Measurements from ENCODE around the gene SLC5A8. TPM values are rescaled to one million over a fixed set of nuclear protein-coding genes. Genes with fewer than 3 reads are reported as not detected.

Gene SLC5A8
- total and polyA plus RNA-seq, 4 donors: not detected

DNA sequence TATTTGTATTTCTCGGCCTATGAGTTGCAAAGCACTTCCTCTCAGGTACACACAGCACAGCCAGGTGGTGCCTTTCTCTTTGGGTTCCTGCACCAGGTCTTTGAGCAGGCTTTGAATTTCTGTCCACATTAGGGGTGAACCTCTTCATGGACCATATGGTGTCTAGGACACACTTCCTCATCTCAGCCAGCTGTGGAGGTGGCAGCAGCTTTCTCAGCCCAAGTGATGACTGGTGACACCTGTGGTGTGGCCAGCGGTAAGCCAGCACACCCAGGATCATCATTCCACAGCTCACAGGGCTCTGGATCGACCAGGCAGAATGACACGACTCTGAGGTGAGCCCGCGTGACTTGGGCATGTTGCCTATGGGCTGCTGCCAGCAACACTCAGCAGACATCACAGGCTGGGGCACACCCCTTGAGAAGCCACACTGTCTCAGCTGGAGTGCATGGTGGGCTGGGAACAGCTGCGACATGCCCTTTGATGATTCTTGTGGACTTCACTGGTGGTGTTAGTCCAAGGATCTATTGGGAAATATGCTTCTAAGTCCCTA is 36.8 kb downstream of the SLC5A8 start:
- H3K9me3 ChIP-seq (ENCODE audit: control insufficient read depth in 4 of 4, low read length in 3 of 4): no peaks in the 10 kb centered on the region
- no peaks in the 10 kb centered on the region for H3K4me1 ChIP-seq (ENCODE audit: control insufficient read depth in 4 of 4, insufficient read depth in 4 of 4, low read length in 3 of 4)
- H3K36me3 ChIP-seq (ENCODE audit: control insufficient read depth in 4 of 4, insufficient read depth in 3 of 4, low read depth in 1 of 4, low read length in 3 of 4): peaks cover 0 to 2% (median 0%) of the 10 kb centered on the region in 4 donors
- WGBS: 80% methylated on average over 7 of the region's 7 CpGs
- H3K9ac ChIP-seq (ENCODE audit: low read depth in 1 of 2, low read length in 2 of 2): no peak overlapping the region
- H3K27ac ChIP-seq (ENCODE audit: low read depth in 1 of 2, low read length in 2 of 2): no peak overlapping the region
- no peak overlapping the region for H3K4me3 ChIP-seq (ENCODE audit: low read depth in 1 of 3, low read length in 3 of 3)
- DNase-seq (ENCODE audit: low spot score): no peak
- TF ChIP-seq JUND (IDR thresholded peaks at IDR 0.05): no peak
- TF ChIP-seq FOXA1 (IDR thresholded peaks at IDR 0.05): no peak
- no peak for TF ChIP-seq CTCF (IDR thresholded peaks at IDR 0.05; ENCODE audit: low read depth, low read length, missing input control)
- no peak for TF ChIP-seq SP1 (IDR thresholded peaks at IDR 0.05)
- TF ChIP-seq EGR1 (IDR thresholded peaks at IDR 0.05; ENCODE audit: low read depth in 2 of 2): no peak
- no peak for TF ChIP-seq RXRA (IDR thresholded peaks at IDR 0.05)
- no peak for TF ChIP-seq GABPA (IDR thresholded peaks at IDR 0.05 in 1 of 2, conservative IDR thresholded peaks at IDR 0.05 in 1 of 2)
- TF ChIP-seq RAD21 (IDR thresholded peaks at IDR 0.05): no peak
- no peak for TF ChIP-seq TAF1 (conservative IDR thresholded peaks at IDR 0.05)
- peaks cover 0 to 4% (median 0%) of the 10 kb centered on the region in 4 donors for H3K27me3 ChIP-seq (ENCODE audit: control insufficient read depth in 4 of 4, insufficient read depth in 4 of 4, low read length in 3 of 4)

DNA sequence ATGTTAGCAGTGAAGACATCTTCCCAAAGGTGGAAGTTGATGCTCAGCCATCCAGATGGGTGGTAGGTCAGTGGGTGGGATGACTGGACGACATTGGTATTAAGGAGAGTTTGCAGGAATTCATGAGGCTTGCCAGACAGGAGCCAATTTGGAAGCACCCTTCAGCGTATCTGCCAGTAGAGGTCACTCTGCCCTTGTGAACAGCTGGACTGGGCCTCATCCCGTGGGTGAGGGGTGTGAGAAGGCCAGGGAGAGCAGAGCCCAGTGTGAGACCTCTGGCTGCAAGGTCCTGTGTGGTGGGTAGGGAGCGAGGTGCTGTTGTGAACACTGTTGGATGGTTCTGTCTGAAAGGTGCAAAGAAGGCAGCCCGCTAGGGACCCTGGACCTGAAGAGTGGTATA is 37.7 kb downstream of the SLC5A8 start:
- WGBS: 44% methylated on average over 5 of the region's 5 CpGs
- TF ChIP-seq CTCF (IDR thresholded peaks at IDR 0.05; ENCODE audit: low read depth, low read length, missing input control) (peak; percentile 3), NR2F2 (IDR thresholded peaks at IDR 0.05) (no peak)

DNA sequence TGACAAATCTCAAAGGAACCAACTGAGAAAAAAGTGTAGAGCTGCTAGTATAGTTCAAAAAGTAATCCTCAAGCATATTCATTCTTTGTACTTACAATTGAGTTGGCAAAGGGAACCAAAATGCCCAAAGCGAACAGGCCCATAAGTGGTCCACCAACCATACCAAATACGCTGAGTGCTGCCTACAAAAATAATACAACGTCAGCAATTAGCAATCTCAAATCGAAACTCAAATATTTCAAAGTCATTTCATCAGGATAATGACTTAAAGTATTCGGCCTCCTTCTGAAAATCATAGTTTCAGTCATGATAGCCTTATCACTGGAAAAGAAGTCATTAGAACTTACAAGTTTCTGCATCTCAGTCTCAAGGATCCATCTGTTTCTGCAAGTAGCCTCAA is 42.0 kb downstream of the SLC5A8 start:
- Histone ChIP-seq H3K9ac (ENCODE audit: low read depth in 1 of 2, low read length in 2 of 2) (no peak overlapping the region), H3K4me3 (ENCODE audit: low read depth in 1 of 3, low read length in 3 of 3) (no peak overlapping the region), H3K36me3 (ENCODE audit: control insufficient read depth in 4 of 4, insufficient read depth in 3 of 4, low read depth in 1 of 4, low read length in 3 of 4) (peaks cover 0 to 2% (median 0%) of the 10 kb centered on the region in 4 donors), H3K9me3 (ENCODE audit: control insufficient read depth in 4 of 4, low read length in 3 of 4) (no peaks in the 10 kb centered on the region), H3K4me1 (ENCODE audit: control insufficient read depth in 4 of 4, insufficient read depth in 4 of 4, low read length in 3 of 4) (no peaks in the 10 kb centered on the region), H3K27me3 (ENCODE audit: control insufficient read depth in 4 of 4, insufficient read depth in 4 of 4, low read length in 3 of 4) (peaks cover 0 to 6% (median 0%) of the 10 kb centered on the region in 4 donors), H3K27ac (ENCODE audit: low read depth in 1 of 2, low read length in 2 of 2) (no peak overlapping the region)
- DNase-seq (ENCODE audit: low spot score): no peak
- TF ChIP-seq TAF1 (conservative IDR thresholded peaks at IDR 0.05) (no peak), SP1 (IDR thresholded peaks at IDR 0.05) (no peak), CTCF (IDR thresholded peaks at IDR 0.05; ENCODE audit: low read depth, low read length, missing input control) (no peak), NR2F2 (IDR thresholded peaks at IDR 0.05) (no peak), MAX (IDR thresholded peaks at IDR 0.05) (no peak), FOXA2 (IDR thresholded peaks at IDR 0.05) (no peak), RAD21 (IDR thresholded peaks at IDR 0.05) (no peak), JUND (IDR thresholded peaks at IDR 0.05) (no peak), EGR1 (IDR thresholded peaks at IDR 0.05; ENCODE audit: low read depth in 2 of 2) (no peak), YY1 (IDR thresholded peaks at IDR 0.05) (no peak), HNF4A (conservative IDR thresholded peaks at IDR 0.05) (no peak), FOXA1 (IDR thresholded peaks at IDR 0.05) (no peak), HNF4G (IDR thresholded peaks at IDR 0.05) (no peak), RXRA (IDR thresholded peaks at IDR 0.05) (no peak), ZBTB33 (IDR thresholded peaks at IDR 0.05) (no peak), GABPA (IDR thresholded peaks at IDR 0.05 in 1 of 2, conservative IDR thresholded peaks at IDR 0.05 in 1 of 2) (no peak)
- TF ChIP-seq, protein P1, sequence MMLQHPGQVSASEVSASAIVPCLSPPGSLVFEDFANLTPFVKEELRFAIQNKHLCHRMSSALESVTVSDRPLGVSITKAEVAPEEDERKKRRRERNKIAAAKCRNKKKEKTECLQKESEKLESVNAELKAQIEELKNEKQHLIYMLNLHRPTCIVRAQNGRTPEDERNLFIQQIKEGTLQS (IDR thresholded peaks at IDR 0.05): no peak
- WGBS: 86% methylated on average over 5 of the region's 5 CpGs

More for the DNA sequence above, 37.7 kb downstream of the SLC5A8 start:
- H3K27ac ChIP-seq (ENCODE audit: low read depth in 1 of 2, low read length in 2 of 2): no peak overlapping the region
- no peak overlapping the region for H3K4me3 ChIP-seq (ENCODE audit: low read depth in 1 of 3, low read length in 3 of 3)
- H3K4me1 ChIP-seq (ENCODE audit: control insufficient read depth in 4 of 4, insufficient read depth in 4 of 4, low read length in 3 of 4): no peaks in the 10 kb centered on the region
- H3K9ac ChIP-seq (ENCODE audit: low read depth in 1 of 2, low read length in 2 of 2): no peak overlapping the region
- no peaks in the 10 kb centered on the region for H3K9me3 ChIP-seq (ENCODE audit: control insufficient read depth in 4 of 4, low read length in 3 of 4)
- peaks cover 0 to 4% (median 0%) of the 10 kb centered on the region in 4 donors for H3K27me3 ChIP-seq (ENCODE audit: control insufficient read depth in 4 of 4, insufficient read depth in 4 of 4, low read length in 3 of 4)
- peaks cover 0 to 2% (median 0%) of the 10 kb centered on the region in 4 donors for H3K36me3 ChIP-seq (ENCODE audit: control insufficient read depth in 4 of 4, insufficient read depth in 3 of 4, low read depth in 1 of 4, low read length in 3 of 4)
- no peak for DNase-seq (ENCODE audit: low spot score)
